Gastrocnemius medialis (tissue), 4 donors: Measurements from ENCODE around the gene CACNB4. TPM values are rescaled to one million over a fixed set of nuclear protein-coding genes. Genes with fewer than 3 reads are reported as not detected.

Experiments used
- ATAC-seq, 2 donors: fragments of 150-250 bp; one replicate each; pipeline ENCODE4 v1.9.1; 2016
- DNase-seq, 2 donors: peaks; one replicate each; pipeline ENCODE4 v3.0.0-alpha.2; 2019
- H3K27ac ChIP-seq, 4 donors: fragments of 200-600 bp; sonication (generic); 1 replicate in 1 of 4; 2 replicates in 3 of 4; pipeline ENCODE4 v1.5.1; 2016 to 2018; ENCODE audit warnings: mild to moderate bottlenecking in 2 of 4, moderate library complexity in 1 of 4
- H3K27me3 ChIP-seq, 3 donors: fragments of 200-600 bp; sonication (generic) in 2 of 3; 1 replicate in 1 of 3; 2 replicates in 2 of 3; pipeline versions ENCODE4 v1.5.1 to v1.6.0; 2016 to 2019; ENCODE audit warnings: mild to moderate bottlenecking in 1 of 3, moderate library complexity in 1 of 3
- H3K36me3 ChIP-seq, 2 donors: fragments of 200-600 bp; sonication (generic) in 1 of 2; one replicate each; pipeline ENCODE4 v1.5.1; 2017 to 2018
- H3K4me1 ChIP-seq, 2 donors: fragments of 200-600 bp; sonication (generic) in 1 of 2; one replicate each; pipeline ENCODE4 v1.5.1; 2016 to 2017; ENCODE audit warnings: mild to moderate bottlenecking in 2 of 2
- H3K4me3 ChIP-seq, 4 donors: fragments of 200-600 bp; sonication (generic) in 3 of 4; 1 replicate in 1 of 4; 2 replicates in 3 of 4; pipeline ENCODE4 v1.5.1; 2016 to 2019; ENCODE audit warnings: mild to moderate bottlenecking in 2 of 4
- H3K9me3 ChIP-seq, 3 donors: fragments of 200-600 bp; sonication (generic) in 2 of 3; 1 replicate in 1 of 3; 2 replicates in 2 of 3; pipeline ENCODE4 v1.5.1; 2016 to 2019
- CTCF ChIP-seq, 5 experiments: fragments of 450-650 bp in 3 of 5; fragments of 200-600 bp in 2 of 5; sonication (generic) in 2 of 5; IDR thresholded peaks in 4 of 5; conservative IDR thresholded peaks in 1 of 5; 1 replicate in 4 of 5; 2 replicates in 1 of 5; pipeline ENCODE4 v1.5.1; 2016 to 2019; ENCODE audit warnings: antibody characterized with exemption in 5 of 5, mild to moderate bottlenecking in 3 of 5, moderate library complexity in 3 of 5
- POLR2A ChIP-seq, 2 donors: fragments of 450-650 bp; IDR thresholded peaks; one replicate each; pipeline ENCODE4 v1.6.1; 2017; ENCODE audit warnings: antibody characterized with exemption in 2 of 2, mild to moderate bottlenecking in 2 of 2, moderate library complexity in 2 of 2
- in situ Hi-C, 4 donors: fragments of 200-750 bp; cut with MboI; loops; one replicate each; pipeline versions ENCODE4 v1.15.0 to v1.8.0; 2017; ENCODE audit warnings: low sequenced_read_pairs in 4 of 4
- intact Hi-C: fragments of 100-400 bp; cut with DNase I; formaldehyde crosslinking; loops from one replicate; pipeline ENCODE4 v1.15.1; 2023; ENCODE audit warnings: low total_unique reads
- total RNA-seq, 4 donors: library from RNA; depleted of rRNA; stranded (reverse); fragments of >200 nt; gene quantifications; one replicate each; pipeline versions ENCODE4 v1.1.0 to v1.2.3, GENCODE V29; 2016

CACNB4 gene
- total RNA-seq, 4 donors from 2014 or later = 0.04 to 0.56 (median 0.36) TPM

GRCh38 chr2:152067823-152068222, 31.0 kb downstream of the CACNB4 start:
- Histone ChIP-seq H3K4me3 (no peak overlapping the region), H3K4me1 (no peaks in the 10 kb centered on the region), H3K36me3 (no peaks in the 10 kb centered on the region), H3K9me3 (no peaks in the 10 kb centered on the region), H3K27me3 (no peaks in the 10 kb centered on the region), H3K27ac (no peak overlapping the region)
- TF ChIP-seq CTCF (IDR thresholded peaks at IDR 0.05 in 4 of 5, conservative IDR thresholded peaks at IDR 0.05 in 1 of 5) = no peak
- no peak for TF ChIP-seq POLR2A (IDR thresholded peaks at IDR 0.05)
- intact Hi-C loops = no loop called here
- no peak for ATAC-seq
- no peak for DNase-seq
- in situ Hi-C loops = no loop called here

- no peak overlapping the region for H3K27ac ChIP-seq
- H3K4me3 ChIP-seq = no peak overlapping the region
- TF ChIP-seq CTCF (IDR thresholded peaks at IDR 0.05 in 4 of 5, conservative IDR thresholded peaks at IDR 0.05 in 1 of 5) = no peak
- no peak for TF ChIP-seq POLR2A (IDR thresholded peaks at IDR 0.05)
- H3K4me1 ChIP-seq = no peaks in the 10 kb centered on the region
- H3K27me3 ChIP-seq = no peaks in the 10 kb centered on the region
- no peak for ATAC-seq
- in situ Hi-C loops (no loop called here), intact Hi-C loops (no loop called here)
- no peaks in the 10 kb centered on the region for H3K36me3 ChIP-seq
- DNase-seq = no peak
- H3K9me3 ChIP-seq = no peaks in the 10 kb centered on the region
These were observed 32.9 kb downstream of the CACNB4 start for GRCh38 chr2:152065945-152066344.

- H3K4me1 ChIP-seq = no peaks in the 10 kb centered on the region
- no peaks in the 10 kb centered on the region for H3K9me3 ChIP-seq
- TF ChIP-seq CTCF (IDR thresholded peaks at IDR 0.05 in 4 of 5, conservative IDR thresholded peaks at IDR 0.05 in 1 of 5) = no peak
- no peak for TF ChIP-seq POLR2A (IDR thresholded peaks at IDR 0.05)
- in situ Hi-C loops (no loop called here), intact Hi-C loops (no loop called here)
- H3K4me3 ChIP-seq = no peak overlapping the region
- no peaks in the 10 kb centered on the region for H3K36me3 ChIP-seq
- H3K27ac ChIP-seq = no peak overlapping the region
- no peaks in the 10 kb centered on the region for H3K27me3 ChIP-seq
- ATAC-seq (no peak), DNase-seq (no peak)
These were observed 34.8 kb downstream of the CACNB4 start for GRCh38 chr2:152064001-152064400.

- Histone ChIP-seq H3K4me3 (no peak overlapping the region), H3K36me3 (no peaks in the 10 kb centered on the region), H3K27ac (no peak overlapping the region), H3K4me1 (no peaks in the 10 kb centered on the region), H3K9me3 (no peaks in the 10 kb centered on the region), H3K27me3 (no peaks in the 10 kb centered on the region)
- ATAC-seq (no peak), DNase-seq (no peak)
- TF ChIP-seq CTCF (IDR thresholded peaks at IDR 0.05 in 4 of 5, conservative IDR thresholded peaks at IDR 0.05 in 1 of 5) (no peak), POLR2A (IDR thresholded peaks at IDR 0.05) (no peak)
- in situ Hi-C loops = no loop called here
- intact Hi-C loops = no loop called here
These were observed 35.4 kb downstream of the CACNB4 start for GRCh38 chr2:152063325-152063924.
